Tibial nerve (tissue), 4 donors: Measurements from ENCODE around the gene SPOCK1. TPM values are rescaled to one million over a fixed set of nuclear protein-coding genes. Genes with fewer than 3 reads are reported as not detected.

ENCODE experiments used
- DNase-seq, 2 donors: peaks; one replicate each; pipeline ENCODE4 v3.0.0-alpha.2; 2019; ENCODE audit warnings: low spot score in 2 of 2
- H3K27ac ChIP-seq, 4 donors: fragments of 200-600 bp; sonication (generic) in 3 of 4; one replicate each; pipeline ENCODE4 v1.5.1; 2017 to 2019; ENCODE audit warnings: mild to moderate bottlenecking in 1 of 4
- H3K27me3 ChIP-seq, 2 donors: fragments of 200-600 bp; sonication (generic) in 1 of 2; one replicate each; pipeline versions ENCODE4 v1.5.1 to v1.6.0; 2017 to 2019
- H3K36me3 ChIP-seq, 3 donors: fragments of 200-600 bp; sonication (generic); one replicate each; pipeline ENCODE4 v1.5.1; 2018 to 2019
- H3K4me1 ChIP-seq, 4 donors: fragments of 200-600 bp; sonication (generic) in 3 of 4; one replicate each; pipeline ENCODE4 v1.5.1; 2017 to 2019
- H3K4me3 ChIP-seq, 4 donors: fragments of 200-600 bp; sonication (generic) in 3 of 4; one replicate each; pipeline ENCODE4 v1.5.1; 2017 to 2019; ENCODE audit warnings: mild to moderate bottlenecking in 1 of 4, moderate library complexity in 1 of 4
- H3K9me3 ChIP-seq, 4 donors: fragments of 200-600 bp; sonication (generic) in 3 of 4; one replicate each; pipeline ENCODE4 v1.5.1; 2017 to 2019
- EP300 ChIP-seq, 2 donors: sonication (generic); formaldehyde crosslinking; IDR thresholded peaks; one replicate each; pipeline ENCODE4 v1.6.1; 2017; ENCODE audit warnings: antibody characterized with exemption in 2 of 2, mild to moderate bottlenecking in 1 of 2
- POLR2A ChIP-seq, 2 donors: fragments of 450-650 bp; IDR thresholded peaks; one replicate each; pipeline ENCODE4 v1.6.1; 2017; ENCODE audit warnings: antibody characterized with exemption in 2 of 2, mild to moderate bottlenecking in 2 of 2, moderate library complexity in 2 of 2
- WGBS, 2 donors: methylation state at CpG; one replicate each; pipeline ENCODE4 v1.1.5; 2018; 5-methylcytosine and 5-hydroxymethylcytosine counted together
- total RNA-seq, 4 donors: library from RNA; depleted of rRNA; stranded (reverse); fragments of >200 nt; gene quantifications; one replicate each; pipeline ENCODE4 v1.1.0, GENCODE V29; 2016
- TF ChIP-seq, protein P1 (sequence below), 5 experiments: fragments of 200-600 bp in 3 of 5; fragments of 450-650 bp in 2 of 5; sonication (generic) in 3 of 5; IDR thresholded peaks; one replicate each; pipeline ENCODE4 v1.5.1; 2016 to 2019; ENCODE audit warnings: antibody characterized with exemption in 5 of 5, mild to moderate bottlenecking in 3 of 5, moderate library complexity in 2 of 5

SPOCK1 gene
- total RNA-seq, 4 donors from 2014 or later, result 39.8 to 119 (median 73.1) TPM

DNA sequence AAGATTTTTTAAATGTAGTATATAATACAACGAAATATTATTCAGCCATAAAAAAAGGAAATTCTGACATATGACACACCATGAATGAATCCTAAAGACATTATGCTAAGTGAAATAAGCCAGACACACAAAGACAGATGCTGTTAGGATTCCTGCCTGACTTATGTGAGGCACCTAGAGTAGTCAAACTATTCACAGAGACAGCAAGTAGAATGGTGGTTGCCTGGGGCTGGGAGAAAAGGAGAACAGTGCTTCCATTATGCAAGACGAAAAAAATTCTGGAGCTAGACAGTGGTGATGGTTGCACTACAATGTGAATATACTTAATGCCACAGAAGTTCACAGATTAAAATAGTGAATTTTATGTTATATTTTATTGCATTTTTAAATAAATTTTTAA is 66.8 kb downstream of the SPOCK1 start:
- no peak overlapping the region for H3K27ac ChIP-seq
- TF ChIP-seq, protein P1, sequence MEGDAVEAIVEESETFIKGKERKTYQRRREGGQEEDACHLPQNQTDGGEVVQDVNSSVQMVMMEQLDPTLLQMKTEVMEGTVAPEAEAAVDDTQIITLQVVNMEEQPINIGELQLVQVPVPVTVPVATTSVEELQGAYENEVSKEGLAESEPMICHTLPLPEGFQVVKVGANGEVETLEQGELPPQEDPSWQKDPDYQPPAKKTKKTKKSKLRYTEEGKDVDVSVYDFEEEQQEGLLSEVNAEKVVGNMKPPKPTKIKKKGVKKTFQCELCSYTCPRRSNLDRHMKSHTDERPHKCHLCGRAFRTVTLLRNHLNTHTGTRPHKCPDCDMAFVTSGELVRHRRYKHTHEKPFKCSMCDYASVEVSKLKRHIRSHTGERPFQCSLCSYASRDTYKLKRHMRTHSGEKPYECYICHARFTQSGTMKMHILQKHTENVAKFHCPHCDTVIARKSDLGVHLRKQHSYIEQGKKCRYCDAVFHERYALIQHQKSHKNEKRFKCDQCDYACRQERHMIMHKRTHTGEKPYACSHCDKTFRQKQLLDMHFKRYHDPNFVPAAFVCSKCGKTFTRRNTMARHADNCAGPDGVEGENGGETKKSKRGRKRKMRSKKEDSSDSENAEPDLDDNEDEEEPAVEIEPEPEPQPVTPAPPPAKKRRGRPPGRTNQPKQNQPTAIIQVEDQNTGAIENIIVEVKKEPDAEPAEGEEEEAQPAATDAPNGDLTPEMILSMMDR (IDR thresholded peaks at IDR 0.05), result no peak
- TF ChIP-seq POLR2A (IDR thresholded peaks at IDR 0.05), result no peak
- no peak for DNase-seq
- H3K4me3 ChIP-seq, result no peak overlapping the region
- H3K36me3 ChIP-seq, result no peaks in the 10 kb centered on the region
- 27 to 30% methylated on average over 2 of the region's 2 CpGs for WGBS, 2 donors
- no peaks in the 10 kb centered on the region for H3K4me1 ChIP-seq
- H3K9me3 ChIP-seq, result no peaks in the 10 kb centered on the region
- no peaks in the 10 kb centered on the region for H3K27me3 ChIP-seq

DNA sequence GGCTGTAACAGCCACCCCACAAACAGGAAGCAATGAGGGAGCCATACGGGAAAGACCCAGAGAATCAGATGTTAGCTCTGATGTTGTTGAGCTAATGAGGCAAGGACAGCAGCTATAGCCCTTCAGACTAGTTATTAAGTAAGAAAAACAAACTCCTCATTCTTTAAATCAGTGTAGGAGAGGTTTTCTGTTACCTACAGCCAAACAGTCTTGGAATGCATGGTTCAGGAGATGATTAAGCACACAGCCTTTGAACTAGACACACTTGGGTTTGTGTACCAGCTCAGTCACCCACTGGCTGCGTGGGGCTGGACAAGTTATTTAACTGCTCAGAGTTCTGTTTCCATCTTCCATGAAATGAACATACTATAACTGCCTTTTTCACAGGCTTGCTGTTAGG is 68.1 kb downstream of the SPOCK1 start:
- no peaks in the 10 kb centered on the region for H3K36me3 ChIP-seq
- H3K27me3 ChIP-seq, result no peaks in the 10 kb centered on the region
- WGBS, 2 donors, result 36 to 38% methylated on average over 2 of the region's 2 CpGs
- TF ChIP-seq, protein P1 (IDR thresholded peaks at IDR 0.05), result no peak
- TF ChIP-seq EP300 (IDR thresholded peaks at IDR 0.05), result no peak
- no peak for TF ChIP-seq POLR2A (IDR thresholded peaks at IDR 0.05)
- H3K9me3 ChIP-seq, result no peaks in the 10 kb centered on the region
- H3K4me3 ChIP-seq, result no peak overlapping the region
- no peaks in the 10 kb centered on the region for H3K4me1 ChIP-seq
- no peak overlapping the region for H3K27ac ChIP-seq
- DNase-seq, result no peak

DNA sequence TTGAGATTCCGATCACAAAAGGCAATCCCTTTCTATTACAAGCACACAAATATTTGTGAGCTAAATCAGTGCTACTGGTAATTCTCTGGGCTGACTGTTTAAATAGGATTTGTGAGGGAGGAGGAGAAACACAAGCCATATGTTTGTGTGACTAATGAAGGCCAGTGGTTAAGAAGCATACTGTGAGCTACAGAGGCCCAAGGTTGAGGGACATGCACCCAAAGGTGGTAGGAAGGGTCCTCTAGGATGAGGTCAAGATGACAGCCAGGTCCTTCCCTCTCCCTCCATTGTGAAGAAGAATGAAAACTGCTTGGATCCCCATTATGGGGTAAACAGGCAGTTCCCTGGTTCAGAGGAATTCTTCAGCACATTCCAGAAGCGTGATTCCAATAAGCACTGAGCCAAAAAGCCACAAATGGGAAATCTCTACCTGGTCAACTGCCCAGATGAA is 83.9 kb downstream of the SPOCK1 start:
- H3K27ac ChIP-seq, result peak overlapping the region in 1 of 4 donors; percentile 14
- no peak for TF ChIP-seq POLR2A (IDR thresholded peaks at IDR 0.05)
- TF ChIP-seq, protein P1 (IDR thresholded peaks at IDR 0.05), result no peak
- no peak for TF ChIP-seq EP300 (IDR thresholded peaks at IDR 0.05)
- peaks cover 0 to 6% (median 0%) of the 10 kb centered on the region in 4 donors for H3K4me1 ChIP-seq
- no peaks in the 10 kb centered on the region for H3K36me3 ChIP-seq
- H3K9me3 ChIP-seq, result peaks cover 0 to 20% (median 2%) of the 10 kb centered on the region in 4 donors
- DNase-seq, result no peak
- no peak overlapping the region for H3K4me3 ChIP-seq
- WGBS, 2 donors, result 66 to 78% methylated on average over 2 of the region's 2 CpGs
- H3K27me3 ChIP-seq, result no peaks in the 10 kb centered on the region

DNA sequence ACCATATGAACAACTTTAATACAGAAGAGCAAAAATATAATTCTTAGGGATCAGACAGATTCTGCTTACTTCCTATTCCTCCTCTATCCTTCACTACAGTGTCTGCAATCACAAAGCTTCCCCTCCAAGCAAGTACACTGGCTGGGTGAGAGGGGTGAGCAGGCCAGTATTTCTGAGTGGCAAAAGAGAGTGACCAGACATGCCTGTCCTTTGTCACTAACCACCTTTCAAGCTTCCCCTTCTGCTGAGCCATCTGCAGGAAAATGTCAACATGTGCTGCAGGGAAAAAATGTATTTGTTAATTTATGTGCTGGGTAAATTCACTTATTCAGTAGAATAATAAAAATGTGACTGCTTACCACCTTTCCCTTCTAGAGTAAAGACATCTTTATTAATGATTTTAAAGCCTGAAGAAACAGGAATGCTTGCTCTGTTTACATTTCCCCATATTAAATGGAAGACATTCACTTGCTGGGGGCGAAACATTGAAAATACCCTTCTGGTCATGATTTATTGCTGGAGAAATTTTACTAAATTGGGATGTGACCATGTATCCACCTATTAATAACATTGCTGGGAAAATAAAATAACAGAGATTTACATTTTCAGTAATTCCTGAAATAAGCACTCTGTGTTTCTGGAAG is 84.9 kb downstream of the SPOCK1 start:
- Histone ChIP-seq H3K4me1 (peaks cover 0 to 6% (median 0%) of the 10 kb centered on the region in 4 donors), H3K36me3 (no peaks in the 10 kb centered on the region), H3K9me3 (peaks cover 0 to 20% (median 2%) of the 10 kb centered on the region in 4 donors), H3K27ac (no peak overlapping the region), H3K27me3 (no peaks in the 10 kb centered on the region), H3K4me3 (no peak overlapping the region)
- DNase-seq, result no peak
- WGBS, 2 donors, result 58 to 59% methylated on average over 1 of the region's 1 CpG
- TF ChIP-seq, protein P1 (IDR thresholded peaks at IDR 0.05), result no peak
- TF ChIP-seq EP300 (IDR thresholded peaks at IDR 0.05) (no peak), POLR2A (IDR thresholded peaks at IDR 0.05) (no peak)

DNA sequence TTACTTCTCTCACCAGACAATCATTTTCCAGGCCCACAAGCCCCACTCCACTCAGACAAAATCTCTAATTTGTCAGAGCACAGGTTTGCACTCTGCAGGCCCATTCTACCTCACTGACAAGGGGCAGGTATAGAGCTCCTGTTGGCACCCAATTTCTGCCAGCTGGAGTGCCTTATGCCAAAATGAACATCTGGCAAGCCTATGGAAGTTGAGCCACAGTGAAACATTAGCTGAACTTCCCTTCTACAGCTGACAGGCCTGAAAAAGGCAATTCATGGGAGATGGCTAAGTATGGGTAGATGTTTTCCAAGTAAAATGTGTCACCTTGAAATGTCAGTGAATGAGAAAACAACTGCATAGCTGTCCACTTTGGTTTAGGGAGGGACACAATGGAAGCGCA is 87.0 kb downstream of the SPOCK1 start:
- Histone ChIP-seq H3K36me3 (no peaks in the 10 kb centered on the region), H3K4me1 (peaks cover 0 to 6% (median 0%) of the 10 kb centered on the region in 4 donors), H3K9me3 (peaks cover 0 to 17% (median 2%) of the 10 kb centered on the region in 4 donors), H3K4me3 (no peak overlapping the region), H3K27me3 (no peaks in the 10 kb centered on the region), H3K27ac (no peak overlapping the region)
- TF ChIP-seq, protein P1 (IDR thresholded peaks at IDR 0.05), result no peak
- TF ChIP-seq EP300 (IDR thresholded peaks at IDR 0.05), result no peak
- TF ChIP-seq POLR2A (IDR thresholded peaks at IDR 0.05), result no peak
- 96 to 100% methylated on average over 1 of the region's 1 CpG for WGBS, 2 donors
- DNase-seq, result no peak
